GM18507 (cell line): ENCODE results near the gene GPC6.

Source experiments
- DNase-seq: peaks from one replicate; pipeline ENCODE4 v3.0.0; 2011; ENCODE audit warnings: low read depth; ENCODE audit not compliant: insufficient read length; ENCODE audit errors: extremely low spot score
- FAIRE-seq: peaks from 2 replicates; lab custom pipeline; 2011; peaks lifted over from hg19 to GRCh38; lab: Jason Lieb, UNC

The GPC6 gene

DNA sequence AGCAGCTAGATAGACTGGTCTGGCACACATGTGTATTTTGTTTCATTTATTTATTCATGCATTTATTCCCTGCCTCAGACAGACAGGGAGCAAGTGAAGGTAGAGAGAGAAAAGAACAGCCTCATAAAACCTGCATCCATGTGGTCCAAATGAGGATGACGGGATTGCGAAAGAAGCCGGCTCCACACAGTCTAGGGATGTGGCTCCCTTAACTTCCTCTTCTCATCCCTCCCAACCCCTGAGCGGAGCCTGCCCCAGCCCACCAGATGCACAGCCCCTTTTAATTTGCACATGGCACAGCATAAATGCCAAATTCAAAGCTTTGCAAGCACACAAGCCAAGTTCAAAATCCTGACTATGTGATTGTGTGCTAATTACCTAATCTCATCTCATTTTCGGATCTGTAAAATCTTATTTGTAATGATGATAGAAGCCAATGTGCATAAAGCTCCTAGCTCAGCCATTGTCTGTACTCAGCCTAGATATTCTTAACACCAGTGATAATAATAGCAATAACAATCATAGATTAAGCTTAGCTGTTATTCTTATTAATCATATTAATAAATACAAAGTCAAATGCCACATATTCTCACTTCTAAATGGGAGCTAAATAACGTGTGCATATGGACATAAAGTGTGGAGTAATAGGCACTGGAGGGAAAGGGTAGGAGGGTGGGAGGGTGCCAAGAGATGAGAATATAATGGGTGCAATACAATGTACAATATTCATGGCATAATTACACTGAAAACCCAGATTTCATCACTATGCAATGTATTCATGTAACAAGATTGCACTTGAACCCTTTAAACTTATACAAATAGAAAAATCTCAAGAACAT, 1096.5 kb downstream of the GPC6 start:
- no peak for DNase-seq
- FAIRE-seq = no peak

DNA sequence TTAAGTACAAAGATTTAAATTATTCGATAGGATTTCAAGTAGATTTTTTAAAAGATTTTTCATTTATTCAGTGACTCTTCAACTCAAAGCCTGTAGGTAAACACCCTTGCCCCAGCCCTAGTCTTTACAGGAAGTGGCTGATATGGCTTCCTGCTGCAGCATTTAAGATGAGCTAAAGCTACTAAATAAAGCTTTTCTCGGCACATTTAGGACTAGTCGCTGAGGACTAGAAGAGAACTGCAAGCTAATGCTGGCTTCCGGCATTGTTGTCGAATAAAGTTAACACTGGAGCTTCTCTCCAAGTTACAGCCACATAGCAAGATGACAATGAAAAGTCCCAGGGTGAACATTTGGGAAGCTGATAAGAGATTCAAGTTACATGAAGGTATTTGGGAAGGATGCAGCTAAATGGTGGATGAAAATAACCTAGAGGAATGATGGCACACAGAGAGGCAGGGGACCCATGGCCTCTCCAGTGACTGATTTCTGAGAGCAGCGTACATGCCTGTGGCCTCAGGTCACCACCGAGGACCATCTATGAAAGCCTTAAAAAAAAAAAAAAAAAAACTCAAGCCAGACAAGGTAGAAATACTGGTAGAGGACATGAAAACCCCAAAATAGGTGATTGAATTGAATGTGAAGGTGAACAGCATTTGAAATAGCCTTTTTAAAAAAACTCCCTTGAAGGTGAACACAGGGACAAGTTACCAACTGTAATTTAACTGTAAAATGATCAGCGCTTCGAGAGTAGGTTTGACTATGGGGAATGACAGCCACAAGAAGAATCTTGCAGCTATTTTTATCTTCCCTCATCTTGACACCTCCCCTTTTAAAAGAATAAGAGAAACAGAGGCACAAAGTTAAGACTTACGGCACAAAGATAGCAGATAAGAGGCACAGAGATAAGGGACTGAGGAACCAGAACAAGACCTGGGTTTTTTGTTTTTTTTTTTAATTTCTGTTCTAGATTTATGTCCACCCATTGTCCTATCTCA, 1097.5 kb downstream of the GPC6 start:
- FAIRE-seq (no peak), DNase-seq (no peak)

DNA sequence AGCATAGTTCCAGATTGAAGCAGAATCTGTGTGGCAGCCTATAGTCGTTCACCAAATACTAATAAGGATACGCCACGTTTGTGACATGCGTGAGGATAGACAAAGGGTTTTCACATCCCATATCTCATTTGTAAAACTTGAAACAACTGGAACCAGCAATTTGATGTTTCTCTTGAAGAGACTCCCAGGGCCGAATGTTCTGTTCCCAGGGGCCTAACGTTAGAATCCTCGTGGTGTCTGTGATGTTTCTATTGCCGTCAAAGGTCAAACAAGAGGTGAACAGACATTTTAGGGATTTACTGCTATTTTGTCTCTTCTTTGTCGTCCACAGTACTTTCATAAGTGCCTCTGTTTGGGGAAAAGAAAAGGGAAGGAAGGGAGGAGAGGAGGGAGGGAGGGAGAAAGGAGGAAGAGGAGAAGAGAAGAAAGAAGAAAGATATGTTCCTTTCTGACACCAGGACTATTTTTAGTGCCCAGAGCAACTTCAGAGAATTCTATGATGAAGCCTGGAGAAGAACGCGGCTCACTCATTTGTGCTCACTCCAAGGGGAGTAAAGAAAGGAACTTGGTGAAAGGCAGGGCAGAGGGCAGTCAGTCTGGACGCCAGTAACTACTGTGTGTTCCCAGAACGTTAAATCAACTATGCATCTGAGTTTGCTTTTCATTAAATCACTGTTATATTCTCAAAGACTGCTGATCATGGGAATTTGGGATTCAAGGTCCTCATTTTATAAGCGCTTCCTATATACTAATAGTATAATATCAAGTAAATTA, 1098.3 kb downstream of the GPC6 start:
- FAIRE-seq = no peak
- DNase-seq = no peak

DNA sequence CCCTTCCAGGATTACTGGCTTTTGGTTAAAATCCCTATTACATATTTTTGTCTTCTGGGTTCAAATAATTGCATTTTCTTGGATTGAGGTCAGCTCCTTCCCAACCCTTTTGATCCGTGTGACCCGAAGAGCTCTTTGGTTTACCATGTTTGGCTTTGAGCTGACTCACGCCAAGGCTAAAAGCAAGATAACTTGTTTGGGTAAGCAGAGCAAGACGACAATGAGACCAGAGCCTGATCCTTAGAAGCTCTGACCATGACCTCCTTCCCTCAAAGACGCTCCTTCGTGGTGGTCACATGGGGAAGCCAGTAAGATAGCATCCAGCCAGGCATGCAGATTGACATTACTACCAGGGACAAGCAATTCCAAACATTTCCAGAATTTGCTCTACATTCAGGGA, 1099.0 kb downstream of the GPC6 start:
- DNase-seq = no peak
- no peak for FAIRE-seq

DNA sequence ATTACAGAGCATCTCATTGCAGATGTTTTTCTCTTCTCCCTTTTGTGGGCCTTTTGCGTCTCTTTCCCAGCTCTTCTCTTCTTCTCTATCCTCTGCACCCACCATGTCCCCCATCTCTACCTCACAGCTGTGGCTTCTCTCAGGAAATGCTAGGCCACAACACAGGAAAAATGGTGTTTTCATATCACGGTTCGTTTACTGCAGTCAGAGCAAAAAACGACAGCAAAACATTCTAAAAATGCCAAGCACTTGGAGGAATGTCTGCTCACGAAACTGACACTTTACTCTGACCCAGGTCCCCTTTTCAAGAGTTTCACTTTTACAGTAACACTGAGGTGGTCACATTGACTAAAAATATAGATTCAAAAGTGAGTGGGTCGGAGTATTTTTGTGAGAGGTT, 1100.7 kb downstream of the GPC6 start:
- DNase-seq (no peak), FAIRE-seq (peak; percentile 85)

DNA sequence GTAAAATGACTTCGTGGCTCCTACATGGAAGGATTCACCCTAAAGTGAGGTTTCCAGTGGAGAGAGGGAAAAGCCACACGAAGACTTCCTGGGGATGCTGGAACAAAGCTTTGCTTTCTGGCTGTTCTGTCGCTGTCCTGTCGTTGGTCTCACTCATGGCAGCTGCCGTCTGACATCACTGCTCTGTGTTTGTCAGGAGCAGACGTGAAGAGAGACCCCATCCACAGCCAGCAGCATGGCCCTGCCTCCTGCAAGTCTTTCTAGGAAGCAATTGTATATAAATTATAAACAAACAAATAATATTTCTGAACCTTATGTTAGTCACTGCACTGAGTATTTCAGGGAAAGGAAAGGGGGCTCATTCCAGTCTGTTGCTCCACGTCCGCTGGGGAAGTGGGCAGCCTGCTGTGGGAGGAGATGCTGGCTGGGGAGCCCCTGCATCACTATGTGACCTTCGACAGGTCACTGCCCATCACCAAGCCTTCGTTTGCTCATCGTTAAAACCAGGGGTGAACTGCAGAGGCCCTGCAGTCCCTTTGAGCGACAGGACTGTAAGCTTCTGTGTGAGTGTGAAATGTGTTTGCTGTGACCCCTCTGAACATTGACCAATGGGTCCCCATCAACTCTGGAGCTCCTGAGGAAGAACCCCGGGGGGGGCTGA, 1101.9 kb downstream of the GPC6 start:
- FAIRE-seq = no peak
- no peak for DNase-seq

DNA sequence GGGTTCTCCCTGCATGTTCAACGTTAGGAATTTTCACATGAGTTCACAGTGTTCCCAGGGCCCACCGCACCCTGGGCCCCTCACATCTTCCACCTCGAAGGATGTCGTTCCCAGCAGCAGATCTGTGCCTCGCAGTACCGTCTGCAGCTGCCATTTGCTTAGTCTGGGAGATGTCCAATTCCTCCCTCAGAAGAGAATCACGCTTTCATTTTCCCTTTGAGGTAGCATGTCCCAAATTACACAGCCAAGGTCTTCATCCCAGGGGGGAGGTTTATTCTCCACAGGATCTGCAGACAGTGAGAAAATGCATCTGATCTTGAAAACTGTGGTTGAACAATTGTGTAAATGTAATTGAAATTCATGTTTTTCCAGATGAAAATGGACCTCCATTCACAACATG, 1102.7 kb downstream of the GPC6 start:
- DNase-seq (no peak), FAIRE-seq (no peak)

DNA sequence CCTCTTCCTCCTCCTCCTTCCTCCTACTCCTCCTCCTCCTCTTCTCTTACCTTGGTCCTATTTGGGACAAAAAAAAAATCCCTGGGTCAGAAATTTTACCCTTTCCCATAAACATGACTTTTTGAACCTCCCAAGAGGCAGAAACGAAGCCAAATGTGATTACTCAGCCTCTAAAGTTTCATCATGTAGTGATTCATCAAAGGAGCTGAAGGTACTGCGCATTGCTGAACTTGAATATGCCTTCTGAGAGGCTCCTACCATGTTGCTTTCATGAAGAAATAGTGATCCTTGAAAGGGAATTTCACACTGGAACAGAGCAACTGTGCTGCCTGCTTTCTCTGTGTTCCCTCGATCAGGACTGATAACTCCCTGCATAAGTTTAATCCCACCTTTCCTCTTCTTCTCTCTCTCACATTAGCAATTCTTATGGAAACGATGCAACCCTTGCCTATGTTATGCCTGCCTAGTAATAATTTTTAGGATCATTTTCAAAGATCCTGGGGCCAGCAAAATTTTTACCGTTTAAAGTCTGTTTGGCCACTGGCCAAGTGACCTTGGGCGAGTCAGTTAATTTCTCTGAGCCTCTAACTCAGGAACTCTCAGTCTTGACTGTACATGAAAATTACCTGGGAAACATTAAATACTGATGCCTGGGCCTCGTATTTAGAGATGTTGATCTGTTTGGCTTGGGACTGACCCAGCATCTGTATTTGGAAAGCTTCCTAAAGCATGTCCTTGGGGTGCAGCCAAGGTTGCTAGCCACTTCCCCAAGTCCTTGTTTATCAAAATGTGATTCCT, 1103.3 kb downstream of the GPC6 start:
- FAIRE-seq (no peak), DNase-seq (no peak)

DNA sequence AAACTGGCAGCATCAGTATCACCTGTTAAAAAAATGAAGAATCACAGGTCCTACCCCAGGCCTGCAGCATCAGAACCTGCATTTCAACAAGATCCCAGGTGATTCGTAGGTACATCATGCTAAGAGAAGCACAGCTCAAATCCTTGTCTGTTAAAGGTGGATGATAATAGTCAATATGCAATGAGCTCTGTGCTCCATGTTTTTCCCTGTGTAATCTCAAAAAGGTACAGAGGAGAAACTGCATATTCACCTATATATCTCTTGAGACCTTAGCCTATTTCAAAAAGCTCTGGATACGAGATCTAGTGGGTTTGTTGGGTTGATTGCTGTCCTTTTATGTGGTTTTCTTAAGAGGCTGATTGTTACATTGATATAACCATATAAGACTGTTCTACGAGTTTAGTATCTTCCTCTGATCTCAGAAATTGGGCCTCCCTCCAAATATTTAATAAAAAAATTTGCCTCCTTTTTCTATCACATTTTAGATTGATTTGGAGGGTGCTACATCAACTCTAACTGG, 1104.0 kb downstream of the GPC6 start:
- DNase-seq = no peak

DNA sequence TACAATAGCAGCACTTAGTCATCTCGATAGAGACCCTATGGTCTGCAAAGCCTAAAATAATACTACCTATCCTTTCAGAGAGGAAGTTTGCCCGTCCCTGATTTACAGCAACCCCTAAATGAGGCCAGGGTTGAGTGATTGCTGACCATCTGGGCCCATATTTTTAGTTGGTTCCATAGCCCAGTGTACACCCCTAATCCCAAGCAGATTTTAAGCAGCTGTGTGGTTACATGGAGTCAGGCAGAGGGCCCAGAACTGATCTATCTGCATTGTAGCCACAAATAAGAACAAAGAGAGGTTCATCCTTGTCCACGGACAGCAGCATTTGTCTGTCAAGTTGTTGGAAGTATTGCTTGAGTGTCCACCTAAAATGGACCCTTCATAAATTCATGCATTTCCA, 1104.7 kb downstream of the GPC6 start:
- FAIRE-seq = no peak
- DNase-seq = no peak

More for the DNA sequence above, 1104.0 kb downstream of the GPC6 start:
- no peak for FAIRE-seq

DNA sequence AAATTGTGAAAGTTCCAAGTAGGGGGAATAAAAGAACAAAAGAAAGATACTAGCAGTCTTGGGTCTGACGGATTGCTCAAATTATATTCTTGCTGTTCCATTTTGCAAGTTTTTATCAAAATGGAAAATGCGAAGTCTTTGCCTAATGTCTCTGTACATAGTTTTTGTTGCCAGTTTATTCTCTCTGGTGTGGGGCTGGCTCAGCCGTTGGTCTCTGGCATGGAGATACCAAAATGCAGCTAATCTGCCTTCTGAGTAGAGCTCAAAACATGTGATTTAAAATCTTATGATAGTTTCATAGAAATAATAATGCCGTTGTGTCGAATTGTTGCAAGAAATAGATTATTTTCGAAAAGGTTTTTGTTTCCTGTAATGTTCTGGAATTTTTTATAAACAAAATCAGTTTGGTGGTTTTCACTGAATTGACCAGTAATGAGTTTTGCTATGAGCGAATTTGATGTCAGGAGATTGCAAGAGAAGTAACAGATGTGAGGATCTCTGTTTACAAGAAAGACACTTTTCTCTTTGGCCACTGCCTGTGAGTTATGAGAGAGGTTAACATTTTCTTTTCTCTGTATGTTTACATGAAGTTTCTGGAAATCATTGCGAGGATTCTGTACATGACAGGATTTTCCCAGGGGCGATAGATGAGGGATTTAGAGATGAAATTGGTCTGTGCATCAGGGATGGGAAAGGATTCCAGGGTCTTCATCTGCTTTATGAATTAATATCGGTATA, 1105.9 kb downstream of the GPC6 start:
- DNase-seq = no peak
- no peak for FAIRE-seq

DNA sequence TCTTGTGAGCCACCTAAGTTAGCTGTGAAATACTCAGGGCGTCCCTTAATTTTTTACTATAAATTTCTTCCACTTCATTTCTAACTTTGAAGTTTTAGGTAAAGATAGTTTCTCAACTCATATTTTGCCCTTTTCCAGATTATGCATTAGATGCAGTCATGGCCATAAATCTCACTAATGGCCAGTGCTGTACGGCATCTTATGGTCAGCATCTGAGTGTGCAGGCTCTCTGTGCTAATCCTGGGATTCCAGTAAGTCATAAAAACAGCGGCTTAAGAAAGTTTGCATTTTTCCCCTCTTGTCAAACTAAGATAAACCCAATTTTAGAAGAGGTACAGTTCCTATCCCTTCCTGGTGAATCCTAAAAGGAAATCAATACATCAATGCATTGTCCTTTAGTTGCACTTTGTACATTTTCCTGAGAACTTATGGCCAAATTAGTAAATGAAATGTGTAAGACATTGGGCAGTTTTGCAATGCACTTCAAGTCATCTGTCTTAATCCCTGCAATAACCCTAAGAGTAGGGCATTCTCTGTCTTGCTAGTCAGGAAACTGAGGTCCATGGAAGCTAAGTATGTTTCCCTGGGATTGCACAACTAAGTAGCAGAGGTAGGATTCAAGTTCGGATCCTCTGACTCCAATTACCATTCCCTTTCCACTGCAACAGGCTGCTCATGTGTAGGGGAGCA, 1106.7 kb downstream of the GPC6 start:
- FAIRE-seq (no peak), DNase-seq (no peak)

DNA sequence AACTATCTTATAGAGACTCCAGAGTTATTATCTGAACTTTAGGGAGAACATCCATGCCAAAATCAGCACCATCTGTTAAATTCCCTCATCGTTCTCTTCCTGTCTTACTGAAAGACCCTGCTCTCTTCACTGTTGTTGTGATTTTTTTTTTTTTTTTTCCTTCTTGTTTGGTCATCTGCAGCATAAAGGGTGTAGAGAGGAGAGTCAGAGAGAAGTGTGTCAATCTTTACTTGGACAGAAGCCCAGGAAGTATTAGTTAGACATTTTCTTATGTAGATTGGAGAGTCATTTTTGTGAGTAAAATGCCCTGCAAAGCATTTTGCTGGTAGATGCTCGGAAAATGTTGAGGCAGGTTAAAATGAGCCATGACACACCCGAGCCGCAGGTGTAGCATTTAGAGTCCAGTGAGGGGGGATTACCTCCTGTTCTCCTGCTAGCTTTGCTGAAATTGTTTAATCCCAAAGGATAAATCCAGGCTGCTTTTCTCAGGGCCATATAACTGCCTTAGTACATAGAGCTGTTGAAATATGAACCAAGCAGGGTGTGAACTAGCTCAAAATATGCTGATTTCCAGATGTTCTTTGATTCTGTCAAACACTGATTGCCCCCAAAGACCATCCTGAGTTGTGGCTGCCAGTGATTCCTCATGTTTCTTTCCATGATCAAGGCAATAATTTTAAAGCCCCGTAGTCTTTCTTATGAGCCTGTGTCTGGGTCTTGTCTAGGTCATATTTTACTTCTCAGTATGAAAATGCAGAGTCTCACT, 1109.3 kb downstream of the GPC6 start:
- FAIRE-seq (no peak), DNase-seq (no peak)

DNA sequence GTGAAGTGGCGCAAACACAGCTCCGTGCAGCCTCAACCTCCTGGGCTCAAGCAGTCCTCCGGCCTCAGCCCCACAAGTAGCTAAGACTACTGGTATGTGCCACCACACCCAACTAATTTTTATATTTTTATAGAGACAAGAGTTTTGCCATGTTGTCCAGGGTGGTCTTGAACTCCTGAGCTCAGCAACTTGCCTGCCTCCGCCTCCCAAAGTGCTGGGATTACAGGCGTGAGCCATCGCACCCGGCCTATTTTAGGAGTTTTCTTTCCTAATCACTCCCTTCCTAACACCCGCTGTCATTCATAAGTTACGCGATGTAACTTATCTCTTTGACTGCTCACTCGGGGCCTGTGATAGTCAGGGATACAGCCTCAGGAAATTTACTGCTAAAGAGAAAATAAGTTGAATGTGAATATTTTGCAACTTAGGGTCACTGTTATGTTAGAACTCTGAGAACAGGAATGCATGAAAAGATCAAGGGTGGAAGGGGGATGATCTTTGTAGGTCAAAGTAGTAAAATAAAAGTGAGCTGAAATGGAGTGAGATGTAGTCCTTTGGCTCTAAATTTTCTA, 1112.6 kb downstream of the GPC6 start:
- FAIRE-seq = no peak
- DNase-seq = no peak

DNA sequence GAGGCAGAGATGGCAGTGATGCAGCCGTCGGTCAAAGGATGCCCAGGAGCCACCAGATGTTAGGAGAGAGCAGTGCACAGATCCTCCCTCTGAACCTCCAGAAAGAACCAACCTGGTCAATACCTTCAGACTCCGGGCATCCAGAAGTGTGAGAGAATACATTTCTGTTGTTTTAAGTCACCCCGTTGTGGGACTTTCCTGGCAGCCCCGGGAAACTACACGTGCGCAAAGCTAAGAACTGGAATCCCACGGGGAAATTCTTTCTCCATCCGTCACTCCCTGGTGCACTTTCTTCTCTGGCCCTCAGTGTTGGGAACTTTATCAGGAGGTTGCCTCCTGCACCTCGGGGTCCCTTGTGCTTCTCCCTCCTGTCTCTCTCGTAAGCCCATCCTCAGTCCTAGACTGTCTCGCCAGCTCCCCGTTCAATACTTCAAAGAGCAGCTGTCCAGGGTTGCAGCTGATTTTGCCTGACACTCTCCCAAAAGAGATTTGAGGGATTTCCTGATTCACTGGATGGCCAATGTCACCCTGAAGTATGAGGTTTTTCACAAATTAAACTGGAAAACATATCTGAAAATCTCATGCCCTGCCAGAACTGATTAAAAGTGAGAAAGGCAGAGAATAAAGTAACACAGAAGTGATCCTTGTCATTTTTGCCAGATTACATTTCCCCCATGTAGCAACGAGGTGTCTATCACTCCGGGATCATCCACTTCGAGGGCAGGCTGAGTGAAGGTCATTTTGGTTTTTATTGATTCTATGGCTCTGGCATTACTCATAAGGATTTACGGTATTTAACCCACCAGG, 1116.0 kb downstream of the GPC6 start:
- FAIRE-seq = no peak
- DNase-seq = no peak
